SK-N-SH (cell line): Measurements from ENCODE around the gene MLEC. TPM values are rescaled to one million over a fixed set of nuclear protein-coding genes. Genes with fewer than 3 reads are reported as not detected.

Source experiments
- CTCF ChIA-PET: fragments of 300-600, 350-600 bp; formaldehyde crosslinking; extraction: SDS; loops from one replicate; lab custom pipeline; 2021; lab: Yijun Ruan, JAX
- POLR2A ChIA-PET: fragments of 350-600 bp; sonication (Branson Sonifier 250); formaldehyde crosslinking; extraction: SDS; loops from one replicate; lab custom pipeline; 2020; ENCODE audit warnings: antibody characterized with exemption, inconsistent platforms; lab: Yijun Ruan, JAX
- DNase-seq: peaks from one replicate; pipeline ENCODE4 v3.0.0; 2012
- H2AFZ ChIP-seq: fragments of 200-600 bp; sonication (generic); 2 replicates; pipeline ENCODE4 v1.8.1; 2016; ENCODE audit warnings: antibody characterized with exemption, mild to moderate bottlenecking, low read depth
- H3F3A ChIP-seq: fragments of 200-600 bp; sonication (generic); replicated peaks from 2 replicates; pipeline ENCODE3; 2016; ENCODE audit warnings: antibody characterized with exemption, mild to moderate bottlenecking; ENCODE audit not compliant: insufficient read depth
- H3K27ac ChIP-seq, 2 experiments: fragments of 200-500 bp in 1 of 2; fragments of 200-600 bp in 1 of 2; sonication (Bioruptor generic) in 1 of 2; sonication (generic), shearing (Covaris generic) in 1 of 2; 2 replicates each; pipeline versions ENCODE4 v1.5.1 to v1.6.1; 2014 to 2016; ENCODE audit warnings: low read depth in 2 of 2, inconsistent platforms in 1 of 2, low read length in 1 of 2, mild to moderate bottlenecking in 1 of 2, mixed read lengths in 1 of 2
- H3K27me3 ChIP-seq: fragments of 200-600 bp; sonication (generic), shearing (Covaris generic); 2 replicates; pipeline ENCODE4 v1.6.1; 2016; ENCODE audit warnings: mixed run types; ENCODE audit not compliant: insufficient read depth
- H3K36me3 ChIP-seq, 2 experiments: fragments of 200-500 bp in 1 of 2; fragments of 200-600 bp in 1 of 2; sonication (Bioruptor generic) in 1 of 2; sonication (generic) in 1 of 2; replicated peaks in 1 of 2; 2 replicates each; pipeline versions ENCODE3 to v1.5.1; 2014 to 2016; ENCODE audit warnings: low read length in 1 of 2, mild to moderate bottlenecking in 1 of 2; ENCODE audit not compliant: insufficient read depth in 2 of 2, control insufficient read depth in 1 of 2
- H3K4me1 ChIP-seq, 2 experiments: fragments of 200-500 bp in 1 of 2; fragments of 200-600 bp in 1 of 2; sonication (Bioruptor generic) in 1 of 2; sonication (generic), shearing (Covaris generic) in 1 of 2; 2 replicates each; pipeline versions ENCODE4 v1.5.1 to v1.6.1; 2014 to 2016; ENCODE audit warnings: low read depth in 1 of 2, low read length in 1 of 2, mixed run types in 1 of 2; ENCODE audit not compliant: insufficient read depth in 2 of 2, control insufficient read depth in 1 of 2
- H3K4me2 ChIP-seq: fragments of 200-600 bp; sonication (generic), shearing (Covaris generic); 2 replicates; pipeline ENCODE4 v1.6.1; 2017; ENCODE audit warnings: mixed run types
- H3K4me3 ChIP-seq, 2 experiments: fragments of 200-500 bp in 1 of 2; fragments of 200-600 bp in 1 of 2; sonication (Bioruptor generic) in 1 of 2; sonication (generic), shearing (Covaris generic) in 1 of 2; 2 replicates each; pipeline versions ENCODE4 v1.5.1 to v1.8.1; 2014 to 2016; ENCODE audit warnings: low read depth in 2 of 2, inconsistent platforms in 1 of 2, low read length in 1 of 2, mild to moderate bottlenecking in 1 of 2, mixed read lengths in 1 of 2, moderate library complexity in 1 of 2
- H3K79me2 ChIP-seq: fragments of 200-600 bp; sonication (generic); 2 replicates; pipeline ENCODE4 v1.8.1; 2017; ENCODE audit warnings: mild to moderate bottlenecking; ENCODE audit not compliant: insufficient read depth
- H3K9ac ChIP-seq: fragments of 200-600 bp; sonication (generic); 2 replicates; pipeline ENCODE4 v1.6.1; 2017; ENCODE audit warnings: mixed run types
- H3K9me2 ChIP-seq: fragments of 200-600 bp; sonication (generic); 2 replicates; pipeline ENCODE4 v1.6.1; 2017; ENCODE audit warnings: mixed run types
- H3K9me3 ChIP-seq: fragments of 200-600 bp; sonication (generic); 2 replicates; pipeline ENCODE4 v1.6.1; 2017; ENCODE audit warnings: mixed run types, mild to moderate bottlenecking, moderate library complexity
- H4K20me1 ChIP-seq: fragments of 200-600 bp; sonication (generic); 2 replicates; pipeline ENCODE4 v1.6.1; 2017; ENCODE audit warnings: mild to moderate bottlenecking, mixed run types; ENCODE audit not compliant: insufficient read depth
- CHD2 ChIP-seq: fragments of 150-350 bp; IDR thresholded peaks from 2 replicates; pipeline ENCODE4 v1.6.1; 2018; ENCODE audit warnings: low read length; ENCODE audit not compliant: partially characterized antibody
- ELF1 ChIP-seq: IDR thresholded peaks from 2 replicates; pipeline ENCODE4 v1.4.0; 2012
- FOXJ3 ChIP-seq: sonication (generic); formaldehyde crosslinking; IDR thresholded peaks from 2 replicates; pipeline ENCODE4 v1.5.1; 2020; ENCODE audit warnings: mild to moderate bottlenecking, missing genetic modification reagents
- MEF2A ChIP-seq: IDR thresholded peaks from 2 replicates; pipeline ENCODE4 v1.4.0; 2012; ENCODE audit warnings: low read depth, borderline replicate concordance
- MXI1 ChIP-seq: IDR thresholded peaks from 2 replicates; pipeline ENCODE4 v1.6.1; 2012; ENCODE audit warnings: mild to moderate bottlenecking, low read depth, low read length, improper control_type of control experiment
- POLR2AphosphoS5 ChIP-seq: IDR thresholded peaks from 2 replicates; pipeline ENCODE4 v1.6.1; 2012; ENCODE audit warnings: low read depth, low read length
- SIN3A ChIP-seq: IDR thresholded peaks from 2 replicates; pipeline ENCODE4 v1.6.1; 2012; ENCODE audit warnings: low read depth, mild to moderate bottlenecking, low read length, moderate library complexity, borderline replicate concordance
- TEAD4 ChIP-seq: IDR thresholded peaks from 2 replicates; pipeline ENCODE4 v1.4.0; 2012; ENCODE audit warnings: mild to moderate bottlenecking, borderline replicate concordance; ENCODE audit not compliant: insufficient read depth
- WGBS: methylation state at CpG from one replicate; pipeline ENCODE4 v1.1.6; 2017; ENCODE audit warnings: low lambda C conversion rate; 5-methylcytosine and 5-hydroxymethylcytosine counted together
- polyA plus RNA-seq, 3 experiments: library from polyadenylated mRNA; depleted of rRNA; stranded (reverse); fragments of >200 nt; gene quantifications; 2 replicates each; pipeline ENCODE4 v1.2.3, GENCODE V29; 2012
- TF ChIP-seq, protein P1 (sequence below): fragments of 200-600 bp; sonication (generic); IDR thresholded peaks from 2 replicates; pipeline ENCODE4 v1.6.1; 2017; ENCODE audit warnings: antibody characterized with exemption, mild to moderate bottlenecking, moderate library complexity
- TF ChIP-seq, protein P2 (sequence below): IDR thresholded peaks from 2 replicates; pipeline ENCODE4 v1.4.0; 2012; ENCODE audit warnings: low read depth, borderline replicate concordance
- TF ChIP-seq, protein P3 (sequence below): IDR thresholded peaks from 2 replicates; pipeline ENCODE4 v1.4.0; 2012; ENCODE audit warnings: low read depth, borderline replicate concordance

Gene MLEC
- polyA plus RNA-seq, 1 of the 3 experiments (the other 2 are of a cell fraction) = 23.4 TPM

DNA sequence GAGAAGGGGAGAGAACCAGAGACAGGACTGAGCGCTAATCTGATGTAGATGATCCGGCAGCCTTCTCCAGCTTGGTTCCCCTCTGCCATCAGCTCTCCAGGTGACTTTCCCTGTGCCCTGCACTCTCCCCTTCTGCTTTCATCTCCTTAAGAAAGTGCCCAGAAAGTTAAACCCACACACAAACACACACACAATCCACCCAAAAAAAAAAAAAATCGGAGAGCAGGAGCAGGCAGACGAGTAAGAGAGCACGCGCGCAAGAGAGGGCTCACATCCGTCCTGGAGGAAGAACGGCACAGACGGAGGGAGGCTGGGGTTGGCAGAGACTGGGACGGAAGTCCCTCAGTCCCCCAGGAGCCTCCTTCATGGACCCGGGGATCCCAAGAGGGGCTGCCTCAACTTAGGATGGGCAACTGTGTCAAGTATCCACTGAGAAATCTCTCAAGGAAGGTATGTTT is 36.7 kb upstream of the MLEC start (continued):
- TF ChIP-seq, protein P1, sequence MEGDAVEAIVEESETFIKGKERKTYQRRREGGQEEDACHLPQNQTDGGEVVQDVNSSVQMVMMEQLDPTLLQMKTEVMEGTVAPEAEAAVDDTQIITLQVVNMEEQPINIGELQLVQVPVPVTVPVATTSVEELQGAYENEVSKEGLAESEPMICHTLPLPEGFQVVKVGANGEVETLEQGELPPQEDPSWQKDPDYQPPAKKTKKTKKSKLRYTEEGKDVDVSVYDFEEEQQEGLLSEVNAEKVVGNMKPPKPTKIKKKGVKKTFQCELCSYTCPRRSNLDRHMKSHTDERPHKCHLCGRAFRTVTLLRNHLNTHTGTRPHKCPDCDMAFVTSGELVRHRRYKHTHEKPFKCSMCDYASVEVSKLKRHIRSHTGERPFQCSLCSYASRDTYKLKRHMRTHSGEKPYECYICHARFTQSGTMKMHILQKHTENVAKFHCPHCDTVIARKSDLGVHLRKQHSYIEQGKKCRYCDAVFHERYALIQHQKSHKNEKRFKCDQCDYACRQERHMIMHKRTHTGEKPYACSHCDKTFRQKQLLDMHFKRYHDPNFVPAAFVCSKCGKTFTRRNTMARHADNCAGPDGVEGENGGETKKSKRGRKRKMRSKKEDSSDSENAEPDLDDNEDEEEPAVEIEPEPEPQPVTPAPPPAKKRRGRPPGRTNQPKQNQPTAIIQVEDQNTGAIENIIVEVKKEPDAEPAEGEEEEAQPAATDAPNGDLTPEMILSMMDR = no peak

DNA sequence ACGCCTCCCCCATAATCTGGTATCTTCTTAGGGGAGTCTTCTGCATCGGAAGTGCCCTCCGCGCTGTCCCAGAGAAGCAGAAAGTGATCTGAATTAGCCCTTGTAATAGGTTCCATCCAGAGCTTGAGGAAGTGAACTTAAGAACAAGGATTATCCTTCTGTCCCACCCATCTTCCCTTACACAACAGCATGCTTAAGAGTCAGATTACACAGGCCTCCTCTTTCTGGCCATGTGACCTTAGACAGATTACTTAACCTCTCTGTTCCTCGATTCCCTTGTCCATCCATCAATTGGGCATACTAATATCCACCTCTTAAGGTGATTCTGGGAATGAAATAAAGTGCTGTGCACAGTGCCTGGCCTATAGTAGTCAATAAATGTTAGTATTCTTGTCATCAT is 35.1 kb upstream of the MLEC start:
- no peak for DNase-seq
- Histone ChIP-seq H3K27me3 (no peaks in the 10 kb centered on the region), H3F3A (peaks cover 4% of the 10 kb centered on the region), H3K4me3 (no peak overlapping the region), H3K4me2 (no peak overlapping the region), H3K9ac (no peak overlapping the region), H3K79me2 (no peaks in the 10 kb centered on the region), H3K36me3 (no peaks in the 10 kb centered on the region), H4K20me1 (no peaks in the 10 kb centered on the region), H3K4me1 (peaks cover 0 to 14% of the 10 kb centered on the region in 2 experiments; a peak in 1 of 4 replicates), H3K9me2 (no peaks in the 10 kb centered on the region), H3K27ac (no peak overlapping the region), H3K9me3 (no peaks in the 10 kb centered on the region), H2AFZ (no peak overlapping the region)
- CTCF ChIA-PET = interaction anchor here (0.7 to 8.0 kb wide), 6 partner anchors 18 to 458 kb away, joined by 3 to 94 read pairs (median 4); partner anchors contain the start of gene POP5
- POLR2A ChIA-PET = interaction anchor here (1.1 kb wide), 1 partner anchor 17 kb away, joined by 3 read pairs; no protein-coding TSS in a partner anchor
- no peak for TF ChIP-seq ELF1
- TF ChIP-seq MEF2A = no peak
- TF ChIP-seq POLR2AphosphoS5 = no peak
- TF ChIP-seq FOXJ3 (CRISPR knock-in tag) = no peak
- no peak for TF ChIP-seq CHD2
- TF ChIP-seq, protein P2, sequence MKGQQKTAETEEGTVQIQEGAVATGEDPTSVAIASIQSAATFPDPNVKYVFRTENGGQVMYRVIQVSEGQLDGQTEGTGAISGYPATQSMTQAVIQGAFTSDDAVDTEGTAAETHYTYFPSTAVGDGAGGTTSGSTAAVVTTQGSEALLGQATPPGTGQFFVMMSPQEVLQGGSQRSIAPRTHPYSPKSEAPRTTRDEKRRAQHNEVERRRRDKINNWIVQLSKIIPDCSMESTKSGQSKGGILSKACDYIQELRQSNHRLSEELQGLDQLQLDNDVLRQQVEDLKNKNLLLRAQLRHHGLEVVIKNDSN = no peak
- TF ChIP-seq MXI1 = no peak
- no peak for TF ChIP-seq TEAD4
- TF ChIP-seq, protein P3, sequence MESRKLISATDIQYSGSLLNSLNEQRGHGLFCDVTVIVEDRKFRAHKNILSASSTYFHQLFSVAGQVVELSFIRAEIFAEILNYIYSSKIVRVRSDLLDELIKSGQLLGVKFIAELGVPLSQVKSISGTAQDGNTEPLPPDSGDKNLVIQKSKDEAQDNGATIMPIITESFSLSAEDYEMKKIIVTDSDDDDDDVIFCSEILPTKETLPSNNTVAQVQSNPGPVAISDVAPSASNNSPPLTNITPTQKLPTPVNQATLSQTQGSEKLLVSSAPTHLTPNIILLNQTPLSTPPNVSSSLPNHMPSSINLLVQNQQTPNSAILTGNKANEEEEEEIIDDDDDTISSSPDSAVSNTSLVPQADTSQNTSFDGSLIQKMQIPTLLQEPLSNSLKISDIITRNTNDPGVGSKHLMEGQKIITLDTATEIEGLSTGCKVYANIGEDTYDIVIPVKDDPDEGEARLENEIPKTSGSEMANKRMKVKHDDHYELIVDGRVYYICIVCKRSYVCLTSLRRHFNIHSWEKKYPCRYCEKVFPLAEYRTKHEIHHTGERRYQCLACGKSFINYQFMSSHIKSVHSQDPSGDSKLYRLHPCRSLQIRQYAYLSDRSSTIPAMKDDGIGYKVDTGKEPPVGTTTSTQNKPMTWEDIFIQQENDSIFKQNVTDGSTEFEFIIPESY = no peak
- TF ChIP-seq SIN3A = no peak
- WGBS = 78% methylated on average over 5 of the region's 5 CpGs
